Retina (tissue), 1 donor: ENCODE data around the gene KIAA1210.
"Not testable (repeated sequence)": the region's sequence is repeated elsewhere in the genome, so short reads cannot be mapped to it uniquely, and the experiment has no call there.

Source experiments
- DNase-seq: peaks from one replicate; pipeline ENCODE4 v3.0.0-alpha.2; 2016

The KIAA1210 gene

GRCh38 chrX:119030990-119031389 is 96.6 kb downstream of the KIAA1210 start:
- no peak for DNase-seq

DNA sequence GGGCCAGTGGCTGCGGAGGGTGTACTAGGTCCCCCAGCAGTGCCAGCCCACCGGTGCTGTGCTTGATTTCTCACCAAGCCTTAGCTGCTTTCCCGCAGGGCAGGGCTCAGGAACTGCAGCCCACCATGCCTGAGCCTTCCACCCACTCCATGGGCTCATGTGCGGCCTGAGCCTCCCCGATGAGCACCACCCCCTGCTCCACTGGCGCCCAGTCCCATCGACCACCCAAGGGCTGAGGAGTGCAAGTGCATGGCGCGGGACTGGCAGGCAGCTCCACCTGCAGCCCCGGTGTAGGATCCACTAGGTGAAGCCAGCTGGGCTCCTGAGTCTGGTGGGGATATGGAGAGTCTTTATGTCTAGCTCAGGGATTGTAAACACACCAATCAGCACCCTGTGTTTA is 98.0 kb downstream of the KIAA1210 start:
- DNase-seq = not testable (repeated sequence)

GRCh38 chrX:119028733-119029330 is 98.8 kb downstream of the KIAA1210 start:
- DNase-seq = no peak
